ENCODE results near the gene ARHGEF6.

ARHGEF6 gene

GRCh38 chrX:136747003-136747986, 33.4 kb downstream of the ARHGEF6 start:
- no peak for DNase-seq (ENCODE audit: insufficient read length, low spot score)
- FAIRE-seq: peak; percentile 93

- FAIRE-seq: peak; percentile 94
- DNase-seq (ENCODE audit: insufficient read length, low spot score): no peak
Observed at GRCh38 chrX:136745215-136746173, 35.2 kb downstream of the ARHGEF6 start.

- peak; percentile 28 for FAIRE-seq
- DNase-seq (ENCODE audit: insufficient read length, low spot score): no peak
Observed at GRCh38 chrX:136742721-136743379, 37.9 kb downstream of the ARHGEF6 start.

- DNase-seq (ENCODE audit: insufficient read length, low spot score): no peak
- FAIRE-seq: no peak
Observed at GRCh38 chrX:136738049-136738729, 42.5 kb downstream of the ARHGEF6 start.

GRCh38 chrX:136736690-136737089, 44.0 kb downstream of the ARHGEF6 start:
- FAIRE-seq (no peak), DNase-seq (ENCODE audit: insufficient read length, low spot score) (no peak)

- no peak for FAIRE-seq
- no peak for DNase-seq (ENCODE audit: insufficient read length, low spot score)
Observed at GRCh38 chrX:136735601-136736000, 45.1 kb downstream of the ARHGEF6 start.

GRCh38 chrX:136733613-136734012, 47.1 kb downstream of the ARHGEF6 start:
- FAIRE-seq (no peak), DNase-seq (ENCODE audit: insufficient read length, low spot score) (no peak)

GRCh38 chrX:136731798-136732197, 48.9 kb downstream of the ARHGEF6 start:
- no peak for DNase-seq (ENCODE audit: insufficient read length, low spot score)
- no peak for FAIRE-seq

- no peak for FAIRE-seq
- no peak for DNase-seq (ENCODE audit: insufficient read length, low spot score)
Observed at GRCh38 chrX:136731207-136731782, 49.4 kb downstream of the ARHGEF6 start.

GRCh38 chrX:136728393-136728792, 52.3 kb downstream of the ARHGEF6 start:
- FAIRE-seq (no peak), DNase-seq (ENCODE audit: insufficient read length, low spot score) (no peak)

GRCh38 chrX:136725441-136726104, 55.2 kb downstream of the ARHGEF6 start:
- no peak for DNase-seq (ENCODE audit: insufficient read length, low spot score)
- no peak for FAIRE-seq

- DNase-seq (ENCODE audit: insufficient read length, low spot score) (no peak), FAIRE-seq (no peak)
Observed at GRCh38 chrX:136718091-136718490, 62.6 kb downstream of the ARHGEF6 start.

- FAIRE-seq (peak; percentile 93), DNase-seq (ENCODE audit: insufficient read length, low spot score) (no peak)
Observed at GRCh38 chrX:136714626-136715599, 65.8 kb downstream of the ARHGEF6 start.

- DNase-seq (ENCODE audit: insufficient read length, low spot score) (no peak), FAIRE-seq (peak; percentile 72)
Observed at GRCh38 chrX:136712650-136713310, 68.0 kb downstream of the ARHGEF6 start.

GRCh38 chrX:136711147-136711546, 69.6 kb downstream of the ARHGEF6 start:
- FAIRE-seq: no peak
- no peak for DNase-seq (ENCODE audit: insufficient read length, low spot score)

- DNase-seq (ENCODE audit: insufficient read length, low spot score) (no peak), FAIRE-seq (peak; percentile 94)
Observed at GRCh38 chrX:136710325-136710951, 70.3 kb downstream of the ARHGEF6 start.

- FAIRE-seq: no peak
- DNase-seq (ENCODE audit: insufficient read length, low spot score): no peak
Observed at GRCh38 chrX:136708348-136708747, 72.4 kb downstream of the ARHGEF6 start.
